Smooth muscle cell (in vitro differentiated cells): ENCODE results near the gene DZANK1. TPM values are rescaled to one million over a fixed set of nuclear protein-coding genes. Genes with fewer than 3 reads are reported as not detected.
A peak's percentile ranks its signal among the peaks of the same experiment; 100 is the strongest.

Experiments
- DNase-seq: peaks from one replicate; lab custom pipeline; 2025; ENCODE audit not compliant: unreplicated experiment; lab: John Stamatoyannopoulos, UW
- H2AFZ ChIP-seq: fragments of 200-600 bp; sonication (generic); 2 replicates; pipeline ENCODE4 v1.6.0; 2016; ENCODE audit warnings: antibody characterized with exemption, low read depth, mild to moderate bottlenecking
- H3F3A ChIP-seq: fragments of 200-600 bp; sonication (generic); 2 replicates; pipeline ENCODE4 v1.6.0; 2017; ENCODE audit warnings: antibody characterized with exemption, low read depth
- H3K27ac ChIP-seq: fragments of 200-600 bp; sonication (generic); 2 replicates; pipeline ENCODE4 v1.5.1; 2016; ENCODE audit warnings: low read depth, mild to moderate bottlenecking
- H3K27me3 ChIP-seq: fragments of 200-600 bp; sonication (generic); 2 replicates; pipeline ENCODE4 v1.6.1; 2016; ENCODE audit warnings: low read depth, mild to moderate bottlenecking
- H3K36me3 ChIP-seq: fragments of 200-600 bp; sonication (generic); 2 replicates; pipeline ENCODE4 v1.5.1; 2016; ENCODE audit warnings: low read depth
- H3K4me1 ChIP-seq: fragments of 200-600 bp; sonication (generic); 2 replicates; pipeline ENCODE4 v1.5.1; 2016; ENCODE audit warnings: low read depth
- H3K4me2 ChIP-seq: fragments of 200-600 bp; sonication (generic); 2 replicates; pipeline ENCODE4 v1.6.0; 2016; ENCODE audit warnings: mild to moderate bottlenecking
- H3K4me3 ChIP-seq: fragments of 200-600 bp; sonication (generic); 2 replicates; pipeline ENCODE4 v1.5.1; 2016; ENCODE audit warnings: mild to moderate bottlenecking
- H3K79me2 ChIP-seq: fragments of 200-600 bp; sonication (generic); 2 replicates; pipeline ENCODE4 v1.6.0; 2016; ENCODE audit warnings: low read depth, mild to moderate bottlenecking
- H3K9ac ChIP-seq: fragments of 200-600 bp; sonication (generic); 2 replicates; pipeline ENCODE4 v1.6.0; 2016; ENCODE audit warnings: low read depth
- H3K9me3 ChIP-seq: fragments of 200-600 bp; sonication (generic); replicated peaks from 2 replicates; pipeline ENCODE4 v1.5.1; 2016; ENCODE audit warnings: low read depth
- H4K20me1 ChIP-seq: fragments of 200-600 bp; sonication (generic); 2 replicates; pipeline ENCODE4 v1.6.0; 2016; ENCODE audit warnings: low read depth
- CTCF ChIP-seq: fragments of 200-600 bp; sonication (generic); IDR thresholded peaks from 2 replicates; pipeline ENCODE4 v1.5.1; 2017; ENCODE audit warnings: borderline replicate concordance, mild to moderate bottlenecking, antibody characterized with exemption; ENCODE audit not compliant: insufficient read depth, poor library complexity, severe bottlenecking
- WGBS: methylation state at CpG from one replicate; pipeline ENCODE4 v1.1.7; 2016; ENCODE audit warnings: low lambda C conversion rate; 5-methylcytosine and 5-hydroxymethylcytosine counted together
- polyA plus RNA-seq: library from polyadenylated mRNA; unstranded; fragments of >200 nt; fragmentation: Nextera tagmentation; extraction: Ambion mirVana; gene quantifications from 2 replicates; pipeline ENCODE4 v1.2.1, GENCODE V29; 2016
- total RNA-seq: library from RNA; depleted of rRNA; stranded (reverse); fragments of >200 nt; gene quantifications from 2 replicates; pipeline ENCODE4 v1.2.3, GENCODE V29; 2014

The DZANK1 gene
- total and polyA plus RNA-seq, 2 experiments from 2014 or later = 2.5 to 2.9 TPM

GRCh38 chr20:18511571-18511970 lies 44.7 kb upstream of the DZANK1 start:
- Histone ChIP-seq H4K20me1 (no peaks in the 10 kb centered on the region), H3F3A (no peaks in the 10 kb centered on the region), H3K9me3 (no peaks in the 10 kb centered on the region), H3K4me1 (peaks cover 13% of the 10 kb centered on the region), H3K27ac (no peak overlapping the region), H3K27me3 (no peaks in the 10 kb centered on the region), H3K4me2 (no peak overlapping the region), H3K9ac (no peak overlapping the region), H3K79me2 (peaks cover 17% of the 10 kb centered on the region), H3K36me3 (peaks cover 13% of the 10 kb centered on the region), H2AFZ (no peak overlapping the region), H3K4me3 (no peak overlapping the region)
- 100% methylated on average over 1 of the region's 1 CpG for WGBS
- DNase-seq = no peak
- TF ChIP-seq CTCF = no peak

GRCh38 chr20:18507218-18508191 lies 40.7 kb upstream of the DZANK1 start, which contains the start of gene SEC23B:
SEC23B (plus strand) TSS chr20:18507940; CDS start chr20:18510836, 2,896 bp downstream.
- DNase-seq = peak; percentile 91
- H3K4me2 ChIP-seq = peak within 1 kb of the TSS; percentile 99
- H3K9me3 ChIP-seq = no peaks in the 10 kb centered on the region
- no peaks in the 10 kb centered on the region for H3F3A ChIP-seq
- WGBS = 1% methylated on average over 65 of the region's 69 CpGs
- peak within 1 kb of the TSS; percentile 93 for H3K27ac ChIP-seq
- H3K27me3 ChIP-seq = no peaks in the 10 kb centered on the region
- TF ChIP-seq CTCF = no peak
- H3K9ac ChIP-seq = peak within 1 kb of the TSS; percentile 88
- peak within 1 kb of the TSS; percentile 80 for H3K4me3 ChIP-seq
- H4K20me1 ChIP-seq = no peaks in the 10 kb centered on the region
- peaks cover 6% of the 10 kb centered on the region for H3K36me3 ChIP-seq
- peaks cover 13% of the 10 kb centered on the region for H3K4me1 ChIP-seq
- peak within 1 kb of the TSS; percentile 91 for H2AFZ ChIP-seq
- peaks cover 17% of the 10 kb centered on the region for H3K79me2 ChIP-seq

- H3K4me2 ChIP-seq = peak overlapping the region; percentile 99
- H4K20me1 ChIP-seq = no peaks in the 10 kb centered on the region
- no peaks in the 10 kb centered on the region for H3F3A ChIP-seq
- H3K4me1 ChIP-seq = peaks cover 8% of the 10 kb centered on the region
- peak overlapping the region; percentile 88 for H3K9ac ChIP-seq
- H3K4me3 ChIP-seq = peak overlapping the region; percentile 80
- H2AFZ ChIP-seq = peak overlapping the region; percentile 91
- H3K36me3 ChIP-seq = peaks cover 6% of the 10 kb centered on the region
- peaks cover 17% of the 10 kb centered on the region for H3K79me2 ChIP-seq
- H3K27ac ChIP-seq = peak overlapping the region; percentile 93
- no peaks in the 10 kb centered on the region for H3K9me3 ChIP-seq
- DNase-seq = no peak
- WGBS = 64% methylated on average over 8 of the region's 8 CpGs
- no peaks in the 10 kb centered on the region for H3K27me3 ChIP-seq
- no peak for TF ChIP-seq CTCF
Observed at GRCh38 chr20:18506744-18507143, 39.9 kb upstream of the DZANK1 start.
